SK-N-SH (cell line): ENCODE measurements around the gene CRIP2.

Experiments used
- CTCF ChIP-seq: fragments of 200-600 bp; sonication (generic); IDR thresholded peaks from 2 replicates; pipeline ENCODE4 v1.6.1; 2017; ENCODE audit warnings: antibody characterized with exemption, mild to moderate bottlenecking, moderate library complexity
- IRF3 ChIP-seq: fragments of 150-350 bp; IDR thresholded peaks from 2 replicates; pipeline ENCODE4 v1.6.1; 2016; ENCODE audit warnings: mild to moderate bottlenecking, low read depth, low read length
- REST ChIP-seq: IDR thresholded peaks from 2 replicates; pipeline ENCODE4 v1.6.1; 2012; ENCODE audit warnings: mild to moderate bottlenecking, low read depth, low read length, moderate library complexity
- SMC3 ChIP-seq: IDR thresholded peaks from 2 replicates; pipeline ENCODE4 v1.6.1; 2012; ENCODE audit warnings: low read depth, low read length, improper control_type of control experiment

- TF ChIP-seq REST, result no peak
- no peak for TF ChIP-seq IRF3
- TF ChIP-seq SMC3, result no peak
- TF ChIP-seq CTCF, result no peak
Observed at GRCh38 chr14:105444859-105445258, 29.8 kb upstream of the CRIP2 start.
